Liver (tissue), 3 donors: Measurements from ENCODE around the gene IGF1.

Experiments used
- CTCF ChIP-seq: fragments of 150-350 bp; IDR thresholded peaks from 2 replicates; pipeline ENCODE4 v1.5.1; 2017; ENCODE audit warnings: improper control_type of control experiment, low read depth, low read length; ENCODE audit not compliant: missing input control
- EGR1 ChIP-seq, 2 donors: IDR thresholded peaks; 2 replicates each; pipeline ENCODE4 v1.6.1; 2016 to 2018; ENCODE audit warnings: antibody characterized with exemption in 2 of 2, low read depth in 2 of 2
- HNF4A ChIP-seq, 2 donors: conservative IDR thresholded peaks; 2 replicates each; pipeline ENCODE4 v1.6.1; 2016; ENCODE audit warnings: antibody characterized with exemption in 2 of 2, mild to moderate bottlenecking in 2 of 2
- JUND ChIP-seq, 2 donors: IDR thresholded peaks; 2 replicates each; pipeline ENCODE4 v1.6.1; 2016; ENCODE audit warnings: antibody characterized with exemption in 2 of 2
- NR2F2 ChIP-seq: IDR thresholded peaks from 2 replicates; pipeline ENCODE4 v1.6.1; 2016; ENCODE audit warnings: antibody characterized with exemption
- RAD21 ChIP-seq, 2 donors: IDR thresholded peaks; 2 replicates each; pipeline ENCODE4 v1.6.1; 2016; ENCODE audit warnings: antibody characterized with exemption in 2 of 2, mild to moderate bottlenecking in 2 of 2
- REST ChIP-seq: IDR thresholded peaks from 2 replicates; pipeline ENCODE4 v1.6.1; 2016; ENCODE audit warnings: antibody characterized with exemption, mild to moderate bottlenecking
- SP1 ChIP-seq: IDR thresholded peaks from 2 replicates; pipeline ENCODE4 v1.6.1; 2018; ENCODE audit warnings: antibody characterized with exemption, mild to moderate bottlenecking
- donor health status: healthy.
- donor health status: healthy.

GRCh38 chr12:102350070-102350469, 130.3 kb downstream of the IGF1 start:
- TF ChIP-seq NR2F2 (no peak), CTCF (no peak), SP1 (no peak), EGR1 (IDR thresholded peaks at IDR 0.05; ENCODE audit: low read depth in 2 of 2) (no peak), REST (no peak), JUND (IDR thresholded peaks at IDR 0.05) (no peak), HNF4A (conservative IDR thresholded peaks at IDR 0.05) (no peak), RAD21 (IDR thresholded peaks at IDR 0.05) (no peak)
